Measurements from ENCODE around the gene CPSF3. TPM values are rescaled to one million over a fixed set of nuclear protein-coding genes. Genes with fewer than 3 reads are reported as not detected.

The CPSF3 gene
- total and polyA plus RNA-seq, 2 of the 8 experiments (the other 6 are each of a cell fraction or from before 2014, with no cell fraction given): 44.5 to 93.3 TPM

DNA sequence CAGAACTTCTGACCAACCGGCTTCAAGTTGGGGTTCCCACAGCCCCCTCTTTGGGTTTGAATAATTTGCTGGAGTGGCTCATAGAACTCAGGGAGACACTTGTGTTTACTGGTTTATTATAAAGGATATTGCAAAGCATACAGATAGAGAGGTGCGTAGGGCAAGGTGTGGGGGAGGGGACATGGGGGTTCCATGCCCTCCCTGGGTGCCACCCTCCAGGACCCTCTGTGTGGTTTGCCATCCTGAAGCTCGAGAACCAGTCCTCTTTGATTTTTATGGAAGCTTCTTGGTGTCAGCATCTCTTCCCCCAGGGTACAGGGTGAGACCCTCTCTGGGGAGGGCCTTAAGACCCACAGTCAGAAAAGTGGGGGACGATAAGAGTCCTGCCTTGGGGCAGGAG is 38.9 kb upstream of the CPSF3 start:
- no peaks in the 10 kb centered on the region for H3K79me2 ChIP-seq (ENCODE audit: control insufficient read depth in 1 of 2, insufficient read depth in 2 of 2, low read length in 2 of 2)
- TF ChIP-seq CTBP2 (IDR thresholded peaks at IDR 0.05; ENCODE audit: borderline replicate concordance, insufficient read depth, insufficient read length, low read length) (no peak), ASH2L (IDR thresholded peaks at IDR 0.05; ENCODE audit: low read length) (no peak), CBX5 (IDR thresholded peaks at IDR 0.05; ENCODE audit: low read depth, low read length) (no peak), POU5F1 (IDR thresholded peaks at IDR 0.05; ENCODE audit: low read depth, low read length) (no peak), TAF1 (IDR thresholded peaks at IDR 0.05; ENCODE audit: low read depth, low read length) (no peak), BRCA1 (IDR thresholded peaks at IDR 0.05; ENCODE audit: low read depth, low read length) (no peak), GABPA (IDR thresholded peaks at IDR 0.05; ENCODE audit: borderline replicate concordance, insufficient read depth, low read length) (no peak), FOSL1 (IDR thresholded peaks at IDR 0.05; ENCODE audit: insufficient read depth, low read depth, low read length) (no peak), ZNF274 (IDR thresholded peaks at IDR 0.05; ENCODE audit: borderline replicate concordance, extremely low read depth, low read length) (no peak), RAD21 (IDR thresholded peaks at IDR 0.05 in 1 of 2, conservative IDR thresholded peaks at IDR 0.05 in 1 of 2; ENCODE audit: low read depth in 2 of 2, low read length in 2 of 2) (no peak), SP4 (IDR thresholded peaks at IDR 0.05; ENCODE audit: low read length) (no peak), SIX5 (IDR thresholded peaks at IDR 0.05; ENCODE audit: low read depth, low read length) (no peak), TCF12 (IDR thresholded peaks at IDR 0.05; ENCODE audit: low read depth, low read length) (no peak), TBP (IDR thresholded peaks at IDR 0.05; ENCODE audit: low read depth, low read length) (no peak), SIN3A (conservative IDR thresholded peaks at IDR 0.05 in 1 of 2, IDR thresholded peaks at IDR 0.05 in 1 of 2; ENCODE audit: low read depth in 1 of 2, low read length in 2 of 2) (no peak)
- no peak overlapping the region for H3K14ac ChIP-seq (ENCODE audit: insufficient read length)
- 88% methylated on average over 4 of the region's 4 CpGs; no CpG with 5 or more reads in 1 of the 2 experiments for WGBS, 2 experiments (ENCODE audit: extremely low coverage in 1 of 2, insufficient coverage in 1 of 2, insufficient read length in 1 of 2, insufficient replicate concordance in 2 of 2, low coverage in 1 of 2, low lambda C conversion rate in 2 of 2, missing lambda C conversion rate in 1 of 2)
- no peak overlapping the region for H2BK20ac ChIP-seq (ENCODE audit: low read length)
- ChIA-PET POLR2A (ENCODE audit: partially characterized antibody) (no interaction called here), CTCF (ENCODE audit: partially characterized antibody) (interaction anchor here (1.3 to 4.1 kb wide), 4 partner anchors 9 to 242 kb away, joined by 3 to 17 read pairs (median 8); no protein-coding TSS in a partner anchor)
- no peaks in the 10 kb centered on the region for H3K9me3 ChIP-seq (ENCODE audit: insufficient read depth in 2 of 2, low read depth in 1 of 2, low read length in 1 of 2)
- peaks cover 0 to 2% of the 10 kb centered on the region in 2 experiments for H4K20me1 ChIP-seq (replicated peaks in 1 of 2; ENCODE audit: control insufficient read depth in 1 of 2, insufficient read depth in 2 of 2, low read length in 2 of 2)
- H3K18ac ChIP-seq (ENCODE audit: extremely low read depth, low read length): no peak overlapping the region
- peaks cover 2 to 9% (median 3%) of the 10 kb centered on the region in 4 experiments; a peak in 4 of 8 replicates for H3K36me3 ChIP-seq (ENCODE audit: control insufficient read depth in 2 of 4, insufficient read depth in 4 of 4, low read length in 3 of 4)
- no peak overlapping the region for H4K91ac ChIP-seq (replicated peaks; ENCODE audit: insufficient read length, low read length)
- no peak overlapping the region for H3K4ac ChIP-seq (replicated peaks; ENCODE audit: insufficient read length, low read depth, low read length)
- H3K27ac ChIP-seq (ENCODE audit: low read depth, low read length): no peak overlapping the region
- H4K5ac ChIP-seq (ENCODE audit: insufficient read length, low read depth, low read length): no peak overlapping the region
- H3K23ac ChIP-seq (ENCODE audit: insufficient read length): no peak overlapping the region
- no peak overlapping the region for H2BK12ac ChIP-seq (ENCODE audit: low read depth, low read length)
- H3K4me2 ChIP-seq (ENCODE audit: insufficient read depth in 1 of 2, low read depth in 2 of 2, low read length in 2 of 2): no peak overlapping the region
- no peak overlapping the region for H2AFZ ChIP-seq (ENCODE audit: low read length)
- H4K8ac ChIP-seq (ENCODE audit: extremely low read depth, insufficient read depth, low read length): no peak overlapping the region
- H2BK5ac ChIP-seq (ENCODE audit: low read depth, low read length): no peak overlapping the region
- H3K9ac ChIP-seq (replicated peaks in 1 of 4; ENCODE audit: extremely low read depth in 1 of 4, low read depth in 3 of 4, low read length in 3 of 4): no peak overlapping the region
- 0 out of 7 replicates have a peak, but pooled peaks cover 0 to under 1% (median 0%) of the 10 kb centered on the region in 4 experiments for H3K4me1 ChIP-seq (replicated peaks in 1 of 4; ENCODE audit: control insufficient read depth in 3 of 4, insufficient read depth in 4 of 4, low read length in 3 of 4)
- no peak overlapping the region for H3K56ac ChIP-seq (replicated peaks; ENCODE audit: insufficient read length, low read depth, low read length)
- H3K4me3 ChIP-seq (ENCODE audit: extremely low read depth in 1 of 4, insufficient read depth in 2 of 4, low read depth in 3 of 4, low read length in 4 of 4): no peak overlapping the region
- no peak overlapping the region for H2AK5ac ChIP-seq (ENCODE audit: low read depth, low read length)
- no peaks in the 10 kb centered on the region for H3K23me2 ChIP-seq (ENCODE audit: low read depth, low read length)
- no peak for FAIRE-seq
- no peak overlapping the region for H2BK120ac ChIP-seq (replicated peaks; ENCODE audit: low read depth, low read length)
- H3K79me1 ChIP-seq (ENCODE audit: low read depth, low read length): no peaks in the 10 kb centered on the region
- H2BK15ac ChIP-seq (ENCODE audit: low read length): no peak overlapping the region
- no peaks in the 10 kb centered on the region for H3K27me3 ChIP-seq (replicated peaks in 1 of 4; ENCODE audit: control insufficient read depth in 3 of 4, extremely low read depth in 1 of 4, insufficient read depth in 3 of 4, low read length in 3 of 4)
- DNase-seq (ENCODE audit: low read depth in 1 of 2, low spot score in 2 of 2): no peak
